Chondrocyte (in vitro differentiated cells): ENCODE measurements around the gene GTF3A. TPM values are rescaled to one million over a fixed set of nuclear protein-coding genes. Genes with fewer than 3 reads are reported as not detected.

Source experiments
- DNase-seq: peaks from one replicate; pipeline ENCODE4 v3.0.0; 2021; ENCODE audit warnings: mixed read lengths, low spot score
- H3K27ac Mint-ChIP-seq: one replicate; pipeline ENCODE4 v1.8.0; 2021; ENCODE audit warnings: mild to moderate bottlenecking, moderate library complexity, mixed read lengths; ENCODE audit not compliant: unreplicated experiment
- H3K27me3 Mint-ChIP-seq: 2 replicates; pipeline ENCODE4 v1.8.0; 2021; ENCODE audit warnings: low read depth, mixed read lengths
- H3K36me3 Mint-ChIP-seq: 2 replicates; pipeline ENCODE4 v1.8.0; 2021; ENCODE audit warnings: low read depth, mixed read lengths
- H3K4me1 Mint-ChIP-seq: 2 replicates; pipeline ENCODE4 v1.8.0; 2021; ENCODE audit warnings: low read depth, mild to moderate bottlenecking, mixed read lengths
- H3K4me3 Mint-ChIP-seq: one replicate; pipeline ENCODE4 v1.8.0; 2021; ENCODE audit warnings: mild to moderate bottlenecking, moderate library complexity, mixed read lengths; ENCODE audit not compliant: unreplicated experiment
- H3K9me3 Mint-ChIP-seq: 2 replicates; pipeline ENCODE4 v1.8.0; 2021; ENCODE audit warnings: low read depth, mixed read lengths
- CTCF ChIP-seq: fragments of 200-600 bp; sonication (generic); IDR thresholded peaks from 2 replicates; pipeline ENCODE4 v1.5.0; 2021; ENCODE audit warnings: antibody characterized with exemption, mild to moderate bottlenecking, moderate library complexity
- total RNA-seq: library from RNA; stranded (reverse); gene quantifications from 3 replicates; pipeline ENCODE4 v1.2.1, GENCODE V29; 2021

Gene GTF3A
- total RNA-seq, 1 donor from 2014 or later = 74.7 TPM

- H3K27me3 Mint-ChIP-seq = peaks cover 14% of the 10 kb centered on the region
- H3K36me3 Mint-ChIP-seq = peaks cover 3% of the 10 kb centered on the region
- H3K9me3 Mint-ChIP-seq = peaks cover 3% of the 10 kb centered on the region
- DNase-seq = no peak
- H3K27ac Mint-ChIP-seq = no peak overlapping the region
- TF ChIP-seq CTCF = no peak
- H3K4me3 Mint-ChIP-seq = no peak overlapping the region
- H3K4me1 Mint-ChIP-seq = peaks cover 15% of the 10 kb centered on the region
Measured at GRCh38 chr13:27405546-27406134, 18.8 kb upstream of the GTF3A start.

GRCh38 chr13:27406178-27406939, 18.1 kb upstream of the GTF3A start:
- no peak for DNase-seq
- Mint-ChIP-seq H3K27ac (no peak overlapping the region), H3K4me1 (peaks cover 15% of the 10 kb centered on the region), H3K4me3 (no peak overlapping the region), H3K36me3 (peaks cover 3% of the 10 kb centered on the region), H3K27me3 (peaks cover 18% of the 10 kb centered on the region), H3K9me3 (peaks cover 3% of the 10 kb centered on the region)
- peak; percentile 81 for TF ChIP-seq CTCF

GRCh38 chr13:27408074-27408473, 16.3 kb upstream of the GTF3A start:
- H3K36me3 Mint-ChIP-seq = peaks cover 3% of the 10 kb centered on the region
- no peak overlapping the region for H3K4me3 Mint-ChIP-seq
- TF ChIP-seq CTCF = no peak
- DNase-seq = no peak
- H3K27me3 Mint-ChIP-seq = peaks cover 29% of the 10 kb centered on the region
- no peak overlapping the region for H3K27ac Mint-ChIP-seq
- peaks cover 10% of the 10 kb centered on the region for H3K4me1 Mint-ChIP-seq
- peaks cover 3% of the 10 kb centered on the region for H3K9me3 Mint-ChIP-seq

GRCh38 chr13:27409013-27409412, 15.4 kb upstream of the GTF3A start:
- no peak overlapping the region for H3K4me3 Mint-ChIP-seq
- peaks cover 35% of the 10 kb centered on the region for H3K27me3 Mint-ChIP-seq
- no peak for DNase-seq
- H3K36me3 Mint-ChIP-seq = peaks cover 3% of the 10 kb centered on the region
- TF ChIP-seq CTCF = no peak
- H3K9me3 Mint-ChIP-seq = peaks cover 3% of the 10 kb centered on the region
- peaks cover under 1% of the 10 kb centered on the region for H3K4me1 Mint-ChIP-seq
- no peak overlapping the region for H3K27ac Mint-ChIP-seq

- Mint-ChIP-seq H3K27me3 (peaks cover 56% of the 10 kb centered on the region), H3K4me1 (no peaks in the 10 kb centered on the region), H3K36me3 (peaks cover 3% of the 10 kb centered on the region), H3K9me3 (peaks cover 3% of the 10 kb centered on the region), H3K4me3 (no peak overlapping the region), H3K27ac (no peak overlapping the region)
- no peak for TF ChIP-seq CTCF
- DNase-seq = no peak
Measured at GRCh38 chr13:27411341-27411740, 13.1 kb upstream of the GTF3A start.
